Measurements from ENCODE around the gene JADE2.
A peak's percentile ranks its signal among the peaks of the same experiment; 100 is the strongest.
"Not testable (repeated sequence)": the region's sequence is repeated elsewhere in the genome, so short reads cannot be mapped to it uniquely, and the experiment has no call there.

Gene JADE2

DNA sequence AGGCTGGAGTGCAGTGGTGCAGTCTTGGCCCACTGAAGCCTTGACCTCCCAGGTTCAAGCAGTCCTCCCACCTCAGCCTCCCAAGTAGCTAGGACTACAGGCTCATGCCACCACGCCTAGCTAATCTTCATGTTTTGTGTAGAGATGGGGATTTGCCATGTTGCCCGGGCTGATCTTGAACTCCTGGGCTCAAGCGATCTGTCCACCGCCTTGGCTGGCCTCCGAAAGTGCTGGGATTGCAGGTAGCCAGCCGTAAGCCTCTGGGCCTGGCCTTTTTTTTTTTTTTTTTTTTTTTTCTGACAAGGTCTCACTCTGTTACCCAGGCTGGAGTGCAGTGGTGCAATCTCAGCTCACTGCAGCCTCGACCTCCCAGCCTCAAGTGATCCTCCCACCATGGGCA lies 27.2 kb downstream of the JADE2 start:
- not testable (repeated sequence) for DNase-seq

- DNase-seq: no peak
These were observed 28.4 kb downstream of the JADE2 start for GRCh38 chr5:134553821-134554267.

GRCh38 chr5:134554319-134555222 lies 29.1 kb downstream of the JADE2 start:
- DNase-seq: no peak

DNA sequence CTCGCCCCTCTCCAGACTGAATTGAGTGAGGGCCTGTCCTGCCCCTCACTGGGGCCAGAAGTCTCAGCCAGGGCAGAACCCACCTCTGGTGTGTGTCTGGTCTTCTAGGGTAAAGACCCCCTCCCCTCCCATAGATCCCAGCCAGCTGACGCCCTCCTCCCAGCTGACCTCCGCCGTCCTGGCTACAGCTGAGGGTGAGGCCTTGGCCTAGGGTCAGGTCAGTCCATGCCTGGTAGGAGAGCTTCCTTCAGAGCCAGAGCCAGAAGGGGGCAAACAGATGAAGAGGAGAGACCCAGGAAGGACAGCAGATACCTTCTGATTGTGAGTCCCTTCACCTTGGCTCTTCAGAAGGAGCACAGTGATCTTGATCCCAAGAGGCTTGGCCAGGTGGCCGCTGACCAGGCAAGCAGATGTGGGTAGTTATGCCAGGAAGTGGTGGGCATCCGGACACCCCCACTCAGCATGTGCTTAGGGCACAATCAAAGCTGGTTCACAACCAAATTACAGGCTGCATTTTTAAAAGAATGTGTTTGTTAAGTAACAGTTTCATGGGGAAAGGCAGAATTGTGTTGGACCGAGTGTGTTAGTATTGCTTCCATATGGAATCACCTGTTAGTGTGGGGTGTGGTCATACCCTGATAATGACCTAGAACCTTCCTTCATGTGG lies 29.9 kb downstream of the JADE2 start:
- DNase-seq: no peak

GRCh38 chr5:134555890-134556311 lies 30.4 kb downstream of the JADE2 start:
- DNase-seq: peak; percentile 71

GRCh38 chr5:134556588-134556987 lies 31.1 kb downstream of the JADE2 start:
- DNase-seq: not testable (repeated sequence)

DNA sequence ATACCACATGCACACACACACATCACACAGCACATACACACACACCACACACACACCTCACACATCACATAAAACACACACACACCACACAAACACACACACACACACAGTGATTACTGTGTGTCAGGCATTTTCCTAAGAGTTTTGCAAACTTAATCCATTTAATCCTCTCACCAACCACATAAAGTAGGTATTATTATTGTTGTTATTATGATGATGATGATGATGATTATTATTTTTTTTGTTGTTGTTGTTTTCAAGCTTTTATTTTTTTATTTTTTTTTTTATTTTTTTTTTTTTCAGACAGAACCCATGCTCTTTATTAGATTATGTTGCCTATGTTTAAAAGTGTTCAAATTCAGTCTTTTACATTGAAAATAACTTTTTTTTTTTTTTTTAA lies 31.5 kb downstream of the JADE2 start:
- no peak for DNase-seq

DNA sequence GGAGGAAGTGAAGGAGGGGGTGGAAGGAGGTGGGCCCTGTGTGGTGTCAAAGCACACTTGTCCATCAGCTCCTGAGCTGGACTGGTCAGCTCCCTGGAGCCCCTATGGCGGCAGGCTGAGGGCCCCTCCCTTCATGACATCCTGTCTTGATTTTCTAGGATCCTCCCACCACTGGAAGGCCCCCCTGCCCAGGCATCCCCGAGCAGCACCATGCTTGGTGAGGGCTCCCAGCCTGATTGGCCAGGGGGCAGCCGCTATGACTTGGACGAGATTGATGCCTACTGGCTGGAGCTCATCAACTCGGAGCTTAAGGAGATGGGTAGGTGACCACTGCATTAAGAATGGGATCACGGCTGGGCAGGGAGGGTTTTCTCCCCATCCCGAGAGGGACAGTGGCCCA lies 34.2 kb downstream of the JADE2 start:
- DNase-seq: no peak

GRCh38 chr5:134560698-134561097 lies 35.2 kb downstream of the JADE2 start:
- DNase-seq: no peak

- no peak for DNase-seq
These were observed 36.4 kb downstream of the JADE2 start for GRCh38 chr5:134561871-134562296.

DNA sequence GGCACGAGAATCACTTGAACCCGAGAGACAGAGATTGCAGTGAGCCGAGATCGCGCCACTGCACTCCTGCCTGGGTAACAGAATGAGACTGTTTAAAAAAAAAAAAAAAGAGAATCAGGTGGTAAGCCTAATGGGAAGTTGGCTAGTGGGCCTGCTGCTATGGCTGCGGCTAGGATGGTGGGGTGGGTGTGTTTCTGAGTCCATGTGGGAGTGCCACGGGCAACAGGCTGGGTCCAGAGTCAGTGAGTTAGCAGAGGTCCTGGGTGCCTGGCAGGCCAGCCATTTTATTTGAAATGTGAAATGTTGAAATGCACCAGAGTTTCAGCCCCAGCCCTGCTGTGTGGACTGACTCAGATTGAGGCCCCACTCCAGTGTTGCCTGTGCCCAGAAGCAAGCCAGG lies 37.8 kb downstream of the JADE2 start:
- DNase-seq: no peak

DNA sequence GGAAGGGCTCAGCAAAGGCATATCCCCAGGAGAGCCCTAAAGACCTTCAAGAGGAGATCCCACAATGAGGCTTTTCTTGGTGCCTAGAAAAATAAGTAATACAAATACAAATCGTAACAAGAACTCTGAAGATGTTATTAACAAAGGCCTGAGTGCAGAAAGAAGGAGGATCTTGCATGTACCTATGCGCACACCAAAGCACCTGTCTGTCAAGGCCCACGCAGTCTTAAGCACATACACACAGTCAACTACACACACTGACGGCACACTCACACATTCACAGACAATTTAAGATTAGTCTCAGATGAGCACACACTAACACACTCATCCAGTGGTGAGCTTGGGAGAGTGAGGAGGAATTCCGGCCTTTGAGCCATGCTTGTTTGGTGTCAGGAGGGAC lies 38.5 kb downstream of the JADE2 start:
- DNase-seq: no peak

GRCh38 chr5:134564396-134564795 lies 38.9 kb downstream of the JADE2 start:
- no peak for DNase-seq

- no peak for DNase-seq
These were observed 40.6 kb downstream of the JADE2 start for GRCh38 chr5:134565791-134566740.

DNA sequence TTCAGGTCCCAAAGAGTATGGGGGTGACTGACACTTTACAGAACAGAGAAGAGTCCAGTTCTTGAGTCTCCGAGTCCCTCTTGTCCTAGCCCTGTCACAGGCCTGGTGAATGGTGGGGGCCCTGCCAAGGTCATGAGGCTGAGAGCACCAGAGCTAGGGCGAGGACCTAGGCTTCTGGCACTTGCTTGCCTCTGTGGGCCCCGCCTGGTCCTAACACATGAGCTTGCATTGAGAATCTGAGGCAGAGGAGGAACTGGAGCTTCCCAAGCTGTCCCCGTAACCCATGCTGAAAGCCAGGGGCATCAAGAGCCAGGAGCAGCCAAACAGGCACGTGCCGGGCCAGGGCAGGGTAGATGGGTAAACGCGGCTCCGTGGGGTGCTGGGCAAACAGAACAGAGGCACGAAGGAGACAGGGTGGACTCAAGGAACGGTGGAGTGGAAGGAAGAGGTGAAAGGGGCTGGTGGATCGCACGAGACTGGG lies 41.3 kb downstream of the JADE2 start:
- DNase-seq: no peak

DNA sequence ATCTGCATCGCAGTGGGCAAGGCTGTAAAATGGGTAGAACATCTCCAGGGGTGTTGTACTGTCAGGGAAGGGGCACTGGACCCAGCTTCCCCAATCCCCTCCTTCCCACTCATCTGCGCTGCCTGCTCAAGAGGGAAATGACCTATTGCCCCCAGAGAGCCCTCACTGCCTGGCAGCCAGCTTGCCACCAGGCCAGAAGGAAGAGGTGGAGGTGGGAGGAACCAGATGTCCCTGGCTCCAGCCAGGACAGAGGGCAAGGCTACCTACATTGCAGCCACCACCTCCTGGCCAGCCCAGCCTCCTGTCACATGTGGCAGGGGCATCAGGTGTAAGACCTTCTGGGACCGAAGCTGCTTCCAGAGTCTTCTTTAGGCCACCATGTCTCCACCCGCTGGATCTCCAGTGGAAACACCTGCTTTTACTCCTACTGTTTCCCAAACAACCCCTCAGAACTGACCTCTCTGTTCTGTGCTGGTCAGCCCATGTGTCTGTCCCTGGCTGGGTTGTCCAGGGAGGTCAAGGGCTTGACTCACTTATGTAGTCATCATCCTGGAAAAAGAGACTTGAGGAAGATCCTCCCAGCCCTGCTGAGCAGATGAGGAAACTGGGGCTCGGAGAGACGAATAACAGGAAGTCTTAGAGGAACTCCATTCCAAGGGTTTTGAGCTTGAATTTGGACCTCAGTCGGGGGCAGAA lies 42.3 kb downstream of the JADE2 start:
- no peak for DNase-seq

GRCh38 chr5:134568337-134568700 lies 42.8 kb downstream of the JADE2 start:
- DNase-seq: no peak

DNA sequence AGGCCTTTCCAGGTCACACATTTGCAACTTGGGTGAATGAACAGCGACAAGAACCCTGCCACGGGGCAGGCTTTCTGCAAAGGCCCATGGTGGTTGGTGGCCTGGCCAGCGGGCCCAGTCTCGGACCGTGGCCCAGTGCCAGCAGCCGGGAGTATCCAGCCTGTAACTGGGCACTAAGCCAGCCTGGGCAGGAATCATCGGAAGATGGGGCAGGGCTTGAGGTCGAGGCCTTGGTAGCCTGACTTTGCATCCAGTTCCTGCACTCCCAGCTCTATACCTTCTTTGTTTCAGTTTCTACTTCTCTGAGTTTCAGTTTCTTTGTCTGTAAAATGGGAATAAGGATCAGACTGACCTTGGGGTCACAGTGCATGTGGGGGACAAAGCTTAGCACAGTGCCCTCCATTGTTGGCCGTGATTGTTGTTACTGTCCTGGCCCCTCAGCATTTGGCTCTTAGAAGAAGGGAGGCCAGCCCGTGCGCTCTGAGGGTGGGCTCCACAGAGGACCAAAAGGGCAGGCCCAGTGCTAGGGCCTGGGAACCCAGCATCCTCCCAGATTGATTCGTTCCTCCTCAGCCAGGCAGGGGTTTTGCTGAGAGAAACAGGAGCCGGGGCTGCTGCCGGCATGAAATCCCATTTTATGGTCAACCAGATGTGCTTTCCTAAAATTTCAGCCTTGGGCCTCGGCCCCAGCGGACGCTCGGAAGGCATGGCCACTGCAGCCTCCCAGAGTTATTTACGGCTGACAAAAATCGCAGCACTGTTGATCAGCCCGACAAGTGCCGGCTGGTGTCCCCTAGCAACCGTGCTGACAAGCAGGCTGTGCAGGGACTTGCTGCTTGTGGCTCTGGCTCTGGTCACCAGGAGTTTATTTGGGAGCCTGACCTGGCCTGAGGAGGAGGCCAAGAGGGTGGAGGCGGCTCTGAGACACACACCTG lies 43.6 kb downstream of the JADE2 start:
- peak; percentile 64 for DNase-seq

DNA sequence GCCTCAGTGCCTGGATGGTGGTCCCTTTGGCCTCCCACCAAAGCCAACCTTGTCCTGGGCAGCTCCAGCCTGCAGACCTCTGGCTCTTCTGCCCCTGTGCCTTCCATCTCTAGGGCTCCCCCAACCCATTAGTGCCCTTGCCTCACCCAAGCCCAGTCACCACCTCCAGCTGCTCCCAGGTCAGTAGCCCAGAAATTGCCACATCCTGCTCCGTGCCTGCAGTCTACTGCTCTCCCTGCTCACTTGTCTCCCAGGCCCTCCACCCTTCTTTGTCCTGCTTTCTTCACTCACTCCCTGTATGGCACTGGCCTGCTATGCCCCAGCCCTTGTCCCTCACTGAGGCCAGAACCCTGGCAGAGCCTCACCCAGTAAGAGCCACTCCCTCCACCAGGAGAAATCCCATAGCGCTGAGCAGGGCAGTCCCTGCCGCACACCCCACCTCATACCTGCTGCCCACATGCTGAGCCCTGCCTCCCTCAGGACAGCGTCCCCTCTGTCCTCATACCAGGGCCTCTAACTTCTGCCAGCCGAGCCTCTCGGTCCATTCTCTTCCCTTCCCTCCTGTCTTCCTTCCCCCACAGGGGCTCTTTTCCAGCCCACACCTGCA lies 44.4 kb downstream of the JADE2 start:
- no peak for DNase-seq

GRCh38 chr5:134570365-134570758 lies 44.9 kb downstream of the JADE2 start:
- DNase-seq: no peak

GRCh38 chr5:134570886-134571285 lies 45.4 kb downstream of the JADE2 start:
- no peak for DNase-seq

Data from left hindlimb (tissue), 1 donor.